GM19193 (cell line): Measurements from ENCODE around the gene COMMD2.

Experiments used
- POLR2A ChIP-seq: IDR thresholded peaks from 4 replicates; pipeline ENCODE4 v1.6.1; 2011; ENCODE audit not compliant: insufficient read depth, insufficient read length; ENCODE audit errors: extremely low read depth

COMMD2 gene

GRCh38 chr3:149771652-149772271 lies 19.5 kb upstream of the COMMD2 start:
- no peak for TF ChIP-seq POLR2A

DNA sequence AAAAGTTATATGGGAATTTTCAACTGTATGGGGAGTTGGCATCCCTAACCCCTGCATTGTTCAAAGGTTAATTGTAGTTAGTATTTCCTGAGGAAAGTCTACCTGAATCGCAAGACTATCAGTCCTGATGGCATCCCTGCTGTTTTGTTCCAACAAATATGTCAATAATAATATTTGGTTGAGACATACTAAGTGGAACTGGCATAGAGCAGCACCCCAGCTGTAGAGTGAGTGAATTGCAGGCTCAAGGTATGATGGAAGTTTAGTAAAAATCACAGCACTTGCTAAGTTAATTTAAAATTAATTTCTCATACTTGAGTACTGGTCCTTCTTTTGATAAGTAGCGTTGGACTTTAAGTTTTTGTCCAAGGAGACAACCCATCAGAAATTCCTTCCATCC lies 18.0 kb upstream of the COMMD2 start:
- no peak for TF ChIP-seq POLR2A

DNA sequence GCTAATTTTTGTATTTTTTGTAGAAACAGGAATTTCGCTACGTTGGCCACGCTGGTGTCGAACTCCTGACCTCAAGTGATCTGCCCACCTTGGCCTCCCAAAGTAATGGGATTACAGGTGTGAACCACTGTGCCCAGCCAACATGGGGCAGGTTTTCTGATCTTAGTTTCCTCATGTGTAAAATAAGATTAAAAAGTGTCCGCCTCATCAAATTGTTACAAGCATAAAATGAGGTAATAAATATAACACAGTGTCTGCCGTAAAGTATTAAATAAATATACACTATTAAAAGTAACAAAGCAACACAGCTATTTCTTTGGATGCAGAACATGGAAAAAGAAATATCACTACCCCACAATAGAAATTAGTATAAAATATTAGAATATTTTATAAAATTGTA lies 16.4 kb upstream of the COMMD2 start:
- TF ChIP-seq POLR2A: no peak

GRCh38 chr3:149767720-149768119 lies 15.4 kb upstream of the COMMD2 start:
- TF ChIP-seq POLR2A: no peak

DNA sequence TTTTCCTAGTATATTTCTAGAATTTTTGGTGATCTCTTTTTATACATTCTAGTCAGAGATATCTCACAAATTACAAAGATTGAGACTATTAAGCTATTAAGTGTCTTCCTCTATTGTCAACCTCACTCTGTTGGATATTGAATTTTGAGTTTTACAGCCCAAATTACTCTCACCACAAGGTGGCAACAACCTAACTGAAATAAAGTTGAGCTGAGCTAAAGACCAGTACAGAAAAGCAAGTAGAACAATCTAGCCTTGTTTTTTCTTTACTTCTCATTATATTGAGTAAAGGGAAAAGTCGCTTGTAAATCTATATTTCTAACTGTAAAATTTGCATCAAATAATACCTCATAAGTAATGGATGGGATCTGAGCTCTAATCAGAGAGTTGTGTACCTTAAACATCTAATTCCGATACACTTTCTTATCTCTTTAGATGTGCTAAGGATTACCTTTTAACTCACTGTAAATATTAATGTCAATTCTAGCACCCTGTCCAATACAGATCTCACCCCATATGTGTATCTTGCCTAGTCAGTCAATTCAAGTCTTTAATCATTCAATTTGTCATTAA lies 13.6 kb upstream of the COMMD2 start:
- no peak for TF ChIP-seq POLR2A

DNA sequence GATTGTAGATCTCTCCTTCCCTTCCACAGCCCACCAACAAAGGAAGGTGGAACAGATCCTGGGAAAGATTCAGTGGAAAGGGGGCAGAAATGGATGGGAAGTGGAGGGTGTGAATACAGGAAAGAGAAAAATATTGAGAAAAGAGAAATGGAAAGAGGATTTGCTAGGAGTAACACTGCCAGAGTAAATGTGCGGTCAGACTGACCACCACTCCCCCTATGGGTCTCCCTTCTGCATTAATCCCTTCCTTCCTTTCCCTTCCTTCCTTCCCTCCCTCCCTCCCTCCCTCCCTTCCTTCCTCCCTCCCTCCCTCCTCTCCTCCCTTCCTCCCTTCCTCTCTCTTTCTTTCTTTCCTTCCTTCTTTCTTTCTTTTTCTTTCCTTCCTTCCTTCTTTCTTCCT lies 12.0 kb upstream of the COMMD2 start:
- no peak for TF ChIP-seq POLR2A

DNA sequence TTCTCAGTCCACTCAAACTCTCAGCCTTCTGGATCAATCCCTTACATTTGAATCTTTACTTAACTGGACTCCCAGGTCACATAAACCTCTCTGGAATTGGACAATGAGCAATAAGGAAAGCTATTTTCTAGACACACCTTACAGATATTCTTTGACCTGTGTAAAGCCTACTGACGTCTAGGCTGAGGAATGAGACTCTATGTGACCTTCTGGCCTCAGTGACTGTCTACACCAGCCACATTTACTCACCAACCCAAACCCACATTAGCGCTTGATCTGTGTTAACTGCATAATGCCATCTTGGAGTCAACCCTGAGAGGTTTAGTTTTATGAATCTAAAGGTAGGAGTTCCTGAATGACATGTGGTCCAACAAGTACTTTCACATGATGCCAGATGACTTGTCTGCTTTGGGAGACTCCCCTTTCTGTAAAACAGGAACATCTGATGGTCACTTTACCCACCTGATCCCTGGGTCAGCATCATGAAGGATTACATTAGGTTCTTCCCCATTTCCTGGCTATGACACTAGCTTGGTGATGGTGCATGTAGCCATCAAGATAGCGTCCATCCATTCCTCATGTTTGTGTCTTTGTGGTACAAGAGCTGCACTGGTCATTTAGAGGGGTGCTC lies 11.4 kb upstream of the COMMD2 start:
- no peak for TF ChIP-seq POLR2A

DNA sequence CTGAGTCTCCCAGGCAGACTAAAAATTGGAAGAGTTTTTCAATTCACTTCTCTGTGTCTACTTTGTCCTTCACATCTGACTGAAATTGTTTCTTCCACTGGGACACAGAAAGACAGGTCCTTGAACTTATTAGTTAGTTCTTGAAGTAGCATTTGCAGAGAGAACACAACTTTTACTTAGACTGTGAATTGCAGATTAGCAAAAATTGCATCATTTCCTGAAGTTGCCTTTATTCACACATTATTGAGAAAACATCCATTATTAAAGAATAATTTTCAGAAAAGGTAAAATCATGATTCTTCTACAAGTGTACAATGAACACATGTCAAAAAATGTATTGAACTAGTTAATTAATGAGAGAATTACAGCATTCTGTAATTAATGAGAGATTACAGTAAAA lies 1.4 kb upstream of the COMMD2 start:
- TF ChIP-seq POLR2A: no peak

DNA sequence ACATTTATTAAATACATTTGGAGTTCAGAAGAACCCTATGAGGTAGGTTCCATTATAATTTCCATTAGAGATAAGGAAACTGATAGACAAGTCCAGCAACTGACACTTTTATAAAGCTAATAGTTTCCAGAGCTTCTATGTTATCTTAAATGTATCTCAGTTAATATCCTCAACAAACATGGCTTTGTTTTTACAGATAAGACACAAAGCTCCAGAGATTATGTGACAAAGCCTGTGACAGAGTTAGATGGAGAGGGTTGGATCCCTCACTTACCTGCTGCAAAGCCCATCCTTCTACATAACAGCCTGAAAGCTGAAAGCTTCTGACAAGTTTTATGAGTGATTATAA lies 473 bp upstream of the COMMD2 start:
- TF ChIP-seq POLR2A: no peak

DNA sequence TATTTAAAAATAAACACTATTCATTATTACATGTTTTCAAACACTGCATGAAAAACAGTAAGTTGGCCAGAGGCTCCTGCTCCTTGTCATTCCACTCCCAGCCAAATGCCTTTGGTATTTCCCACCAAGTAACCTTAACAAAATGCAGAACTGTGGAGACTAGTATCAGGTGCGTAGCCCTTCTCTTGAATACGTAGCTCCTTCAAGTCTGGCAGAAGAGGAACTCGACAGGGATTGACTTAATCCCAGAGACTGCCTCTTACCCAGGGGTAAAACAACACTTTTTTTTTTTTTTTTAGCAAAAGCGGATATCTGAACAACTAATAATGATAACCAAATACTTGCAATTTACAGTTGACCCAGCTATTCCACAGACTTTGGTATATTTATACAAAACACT lies 738 bp downstream of the COMMD2 start:
- TF ChIP-seq POLR2A: no peak

- TF ChIP-seq POLR2A: no peak
Measured at GRCh38 chr3:149744606-149745005, 7.7 kb downstream of the COMMD2 start.

GRCh38 chr3:149744151-149744550 lies 8.1 kb downstream of the COMMD2 start:
- no peak for TF ChIP-seq POLR2A

- TF ChIP-seq POLR2A: no peak
Measured at GRCh38 chr3:149739396-149739795, 12.9 kb downstream of the COMMD2 start.

DNA sequence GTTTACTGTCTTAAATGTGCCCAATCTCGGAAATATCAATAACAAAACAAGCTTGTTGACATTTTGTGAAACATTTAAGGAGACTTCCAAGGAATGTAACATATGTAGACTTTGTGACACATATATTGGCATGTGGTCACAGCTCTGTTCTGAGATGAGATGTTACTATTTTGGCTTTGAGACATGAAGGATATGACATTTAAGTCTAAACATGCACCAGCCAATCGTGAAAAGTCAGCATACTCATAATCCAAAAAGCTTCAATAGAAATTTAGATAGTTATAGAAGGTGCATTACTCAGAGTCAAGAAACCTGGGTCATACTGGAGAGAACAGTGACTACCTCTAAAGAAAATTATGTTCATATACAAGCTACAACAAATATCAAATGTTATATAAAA lies 13.4 kb downstream of the COMMD2 start:
- no peak for TF ChIP-seq POLR2A

DNA sequence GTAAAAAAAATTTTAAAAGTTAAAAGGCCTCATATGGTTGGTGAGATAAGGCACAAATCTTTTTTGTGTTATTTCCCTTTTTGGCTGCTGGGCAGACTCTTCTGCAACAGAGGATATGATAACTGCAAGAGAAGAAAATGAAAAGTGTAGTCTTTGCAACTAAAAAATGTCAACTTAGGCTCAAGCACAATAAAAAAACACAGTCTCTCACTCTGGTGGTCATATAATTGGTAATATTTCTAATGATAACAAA lies 15.4 kb downstream of the COMMD2 start:
- TF ChIP-seq POLR2A: no peak

DNA sequence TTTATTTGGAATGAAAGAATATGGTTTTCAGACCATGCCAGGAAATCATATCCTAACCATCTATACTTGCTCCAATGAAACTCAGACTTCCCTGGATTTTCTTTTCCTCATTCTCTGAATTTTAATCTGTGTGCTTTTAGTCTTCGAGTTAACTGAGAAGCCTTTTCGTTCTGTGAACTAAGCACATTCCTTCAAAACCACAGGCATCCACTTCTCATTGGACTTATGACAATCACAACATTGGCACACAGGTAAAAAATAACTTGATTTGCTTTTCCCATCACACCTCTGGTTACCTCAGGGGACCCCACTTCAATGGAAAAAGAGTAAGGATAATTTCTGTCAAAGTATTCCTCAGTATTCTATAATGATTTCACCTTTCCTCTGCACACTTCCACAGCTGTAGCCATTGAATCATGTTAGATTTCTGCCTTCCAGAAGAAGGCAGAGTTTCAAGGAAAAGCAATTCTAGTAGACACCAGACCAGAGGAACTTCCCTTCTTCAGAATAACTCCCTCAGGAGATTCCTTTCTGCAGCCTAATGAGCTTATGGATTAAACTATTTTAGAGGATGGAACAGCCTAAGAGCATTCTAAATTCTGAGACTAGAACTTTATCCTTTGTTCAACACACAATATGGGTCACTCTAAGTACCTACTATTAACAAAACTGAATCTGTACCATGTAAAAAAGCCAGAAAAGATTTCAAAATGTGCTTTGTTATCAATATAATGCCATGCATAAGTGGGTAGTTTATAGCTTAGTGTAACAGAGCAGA lies 15.9 kb downstream of the COMMD2 start:
- no peak for TF ChIP-seq POLR2A
